ENCODE results near the gene GPR3. TPM values are rescaled to one million over a fixed set of nuclear protein-coding genes. Genes with fewer than 3 reads are reported as not detected.

The GPR3 gene
- total and polyA plus RNA-seq, 2 donors from 2014 or later, result 0.38 to 0.77 TPM

GRCh38 chr1:27380224-27380623 lies 12.2 kb upstream of the GPR3 start:
- Histone ChIP-seq H3K27ac (ENCODE audit: low read depth in 2 of 2, low read length in 2 of 2) (no peak overlapping the region), H3K9me3 (ENCODE audit: control insufficient read depth in 2 of 3, insufficient read depth in 1 of 3, low read length in 3 of 3) (no peaks in the 10 kb centered on the region), H3K4me1 (ENCODE audit: control insufficient read depth in 2 of 3, insufficient read depth in 2 of 3, low read depth in 1 of 3, low read length in 3 of 3) (no peaks in the 10 kb centered on the region), H3K4me3 (ENCODE audit: low read length in 3 of 3) (no peak overlapping the region), H3K9ac (ENCODE audit: low read length in 3 of 3) (no peak overlapping the region), H3K27me3 (ENCODE audit: control insufficient read depth, insufficient read depth, low read length) (no peaks in the 10 kb centered on the region), H3K36me3 (ENCODE audit: control insufficient read depth in 2 of 3, insufficient read depth in 3 of 3, low read length in 3 of 3) (no peaks in the 10 kb centered on the region)
- TF ChIP-seq CTCF (IDR thresholded peaks at IDR 0.05; ENCODE audit: borderline replicate concordance, extremely low read depth, insufficient read depth), result no peak
- DNase-seq, result no peak
- intact Hi-C loops (cut with DNase I), result no loop called here
- FAIRE-seq, result no peak

GRCh38 chr1:27380766-27381733 lies 11.4 kb upstream of the GPR3 start:
- no peaks in the 10 kb centered on the region for H3K9me3 ChIP-seq (ENCODE audit: control insufficient read depth in 2 of 3, insufficient read depth in 1 of 3, low read length in 3 of 3)
- no peaks in the 10 kb centered on the region for H3K27me3 ChIP-seq (ENCODE audit: control insufficient read depth, insufficient read depth, low read length)
- no peaks in the 10 kb centered on the region for H3K4me1 ChIP-seq (ENCODE audit: control insufficient read depth in 2 of 3, insufficient read depth in 2 of 3, low read depth in 1 of 3, low read length in 3 of 3)
- H3K4me3 ChIP-seq (ENCODE audit: low read length in 3 of 3), result no peak overlapping the region
- FAIRE-seq, result no peak
- no peak for DNase-seq
- H3K27ac ChIP-seq (ENCODE audit: low read depth in 2 of 2, low read length in 2 of 2), result no peak overlapping the region
- TF ChIP-seq CTCF (IDR thresholded peaks at IDR 0.05; ENCODE audit: borderline replicate concordance, extremely low read depth, insufficient read depth), result no peak
- no peaks in the 10 kb centered on the region for H3K36me3 ChIP-seq (ENCODE audit: control insufficient read depth in 2 of 3, insufficient read depth in 3 of 3, low read length in 3 of 3)
- peak overlapping the region in 1 of 3 donors; percentile 26 for H3K9ac ChIP-seq (ENCODE audit: low read length in 3 of 3)
- intact Hi-C loops (cut with DNase I), result no loop called here

- no peak for TF ChIP-seq CTCF (IDR thresholded peaks at IDR 0.05; ENCODE audit: borderline replicate concordance, extremely low read depth, insufficient read depth)
- Histone ChIP-seq H3K9ac (ENCODE audit: low read length in 3 of 3) (no peak overlapping the region), H3K36me3 (ENCODE audit: control insufficient read depth in 2 of 3, insufficient read depth in 3 of 3, low read length in 3 of 3) (no peaks in the 10 kb centered on the region), H3K9me3 (ENCODE audit: control insufficient read depth in 2 of 3, insufficient read depth in 1 of 3, low read length in 3 of 3) (no peaks in the 10 kb centered on the region), H3K27ac (ENCODE audit: low read depth in 2 of 2, low read length in 2 of 2) (no peak overlapping the region), H3K4me1 (ENCODE audit: control insufficient read depth in 2 of 3, insufficient read depth in 2 of 3, low read depth in 1 of 3, low read length in 3 of 3) (no peaks in the 10 kb centered on the region), H3K27me3 (ENCODE audit: control insufficient read depth, insufficient read depth, low read length) (no peaks in the 10 kb centered on the region), H3K4me3 (ENCODE audit: low read length in 3 of 3) (no peak overlapping the region)
- FAIRE-seq, result no peak
- intact Hi-C loops (cut with DNase I), result no loop called here
- DNase-seq, result no peak
Measured at GRCh38 chr1:27381969-27382762, 10.3 kb upstream of the GPR3 start.
